ENCODE data around the gene APOBEC3H.
"Not testable (repeated sequence)": the region's sequence is repeated elsewhere in the genome, so short reads cannot be mapped to it uniquely, and the experiment has no call there.

APOBEC3H gene

GRCh38 chr22:39097098-39098020 lies at the start of gene APOBEC3H:
TSS of gene APOBEC3H (plus strand) at chr22:39097244. CDS start at chr22:39100279, 3,035 bp downstream.
- DNase-seq (ENCODE audit: low read depth) = no peak

DNA sequence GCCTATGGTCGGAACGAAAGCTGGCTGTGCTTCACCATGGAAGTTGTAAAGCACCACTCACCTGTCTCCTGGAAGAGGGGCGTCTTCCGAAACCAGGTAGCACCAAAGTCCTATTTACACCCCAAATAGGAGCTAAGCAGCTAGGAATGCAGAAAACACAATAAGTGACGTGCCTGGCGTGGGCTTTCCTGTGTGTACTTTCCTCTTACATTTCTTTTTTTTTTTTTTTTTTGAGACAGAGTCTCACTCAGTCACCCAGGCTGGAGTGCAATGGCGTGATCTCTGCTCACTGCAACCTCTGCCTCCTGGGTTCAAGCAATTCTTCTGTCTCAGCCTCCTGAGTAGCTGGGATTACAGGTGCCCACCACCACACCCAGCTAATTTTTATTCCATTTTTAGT lies 47.6 kb upstream of the APOBEC3H start:
- not testable (repeated sequence) for DNase-seq (ENCODE audit: low read depth)

GRCh38 chr22:39051844-39052495 lies 45.1 kb upstream of the APOBEC3H start:
- DNase-seq (ENCODE audit: low read depth) = not testable (repeated sequence)

DNA sequence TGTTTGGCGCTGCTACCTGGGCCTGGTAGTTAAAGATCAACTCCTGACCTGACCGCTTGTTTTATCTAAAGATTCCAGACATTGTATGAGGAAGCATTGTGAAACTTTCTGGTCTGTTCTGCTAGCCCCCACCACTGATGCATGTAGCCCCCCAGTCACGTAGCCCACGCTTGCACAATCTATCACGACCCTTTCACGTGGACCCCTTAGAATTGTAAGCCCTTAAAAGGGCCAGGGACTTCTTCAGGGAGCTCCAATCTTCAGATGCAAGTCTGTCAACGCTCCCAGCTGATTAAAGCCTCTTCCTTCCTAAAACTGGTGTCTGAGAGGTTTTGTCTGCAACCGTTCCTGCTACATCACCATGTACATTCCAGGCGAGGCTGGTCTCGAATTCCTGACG lies 41.4 kb upstream of the APOBEC3H start:
- no peak for DNase-seq (ENCODE audit: low read depth)

DNA sequence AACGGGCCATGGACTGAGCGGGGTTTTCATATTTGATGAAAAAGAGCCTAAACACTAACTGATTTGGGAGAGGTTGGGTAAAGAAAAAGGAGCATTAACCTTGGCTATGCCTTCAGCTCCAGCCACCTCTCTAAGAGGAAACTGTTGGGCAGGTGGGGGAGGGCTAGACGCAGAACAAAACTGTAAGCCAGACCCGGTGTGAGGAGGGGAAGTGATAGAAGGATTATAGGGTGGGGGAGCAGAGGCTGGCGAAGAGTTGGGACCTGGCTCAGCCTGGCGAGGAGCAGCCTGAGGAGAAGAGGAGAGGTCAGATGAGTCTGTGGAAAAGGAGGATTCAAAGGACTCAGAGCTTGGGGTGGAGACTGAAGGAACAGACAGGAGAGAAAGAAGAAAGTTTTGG lies 35.8 kb upstream of the APOBEC3H start:
- not testable (repeated sequence) for DNase-seq (ENCODE audit: low read depth)

GRCh38 chr22:39061951-39062350 lies 35.1 kb upstream of the APOBEC3H start:
- not testable (repeated sequence) for DNase-seq (ENCODE audit: low read depth)

DNA sequence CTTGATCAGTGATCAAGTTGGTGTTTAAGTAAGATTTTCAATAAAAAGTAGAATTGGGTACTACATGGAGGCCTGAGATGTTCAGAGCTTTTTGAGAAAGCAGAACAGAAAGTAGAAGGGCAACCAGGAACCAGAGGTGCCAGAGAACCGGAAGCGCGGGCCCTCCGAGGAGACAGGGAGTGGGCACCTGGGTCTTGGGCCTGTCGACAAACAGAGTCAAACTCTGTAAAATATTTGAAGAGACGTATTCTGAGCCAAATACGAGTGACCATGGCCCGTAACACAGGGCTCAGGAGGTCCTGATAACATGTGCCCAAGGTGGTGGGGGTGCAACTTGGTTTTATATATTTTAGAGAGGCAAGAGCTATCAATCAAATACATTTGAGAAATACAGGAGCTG lies 33.1 kb upstream of the APOBEC3H start:
- DNase-seq (ENCODE audit: low read depth) = not testable (repeated sequence)

DNA sequence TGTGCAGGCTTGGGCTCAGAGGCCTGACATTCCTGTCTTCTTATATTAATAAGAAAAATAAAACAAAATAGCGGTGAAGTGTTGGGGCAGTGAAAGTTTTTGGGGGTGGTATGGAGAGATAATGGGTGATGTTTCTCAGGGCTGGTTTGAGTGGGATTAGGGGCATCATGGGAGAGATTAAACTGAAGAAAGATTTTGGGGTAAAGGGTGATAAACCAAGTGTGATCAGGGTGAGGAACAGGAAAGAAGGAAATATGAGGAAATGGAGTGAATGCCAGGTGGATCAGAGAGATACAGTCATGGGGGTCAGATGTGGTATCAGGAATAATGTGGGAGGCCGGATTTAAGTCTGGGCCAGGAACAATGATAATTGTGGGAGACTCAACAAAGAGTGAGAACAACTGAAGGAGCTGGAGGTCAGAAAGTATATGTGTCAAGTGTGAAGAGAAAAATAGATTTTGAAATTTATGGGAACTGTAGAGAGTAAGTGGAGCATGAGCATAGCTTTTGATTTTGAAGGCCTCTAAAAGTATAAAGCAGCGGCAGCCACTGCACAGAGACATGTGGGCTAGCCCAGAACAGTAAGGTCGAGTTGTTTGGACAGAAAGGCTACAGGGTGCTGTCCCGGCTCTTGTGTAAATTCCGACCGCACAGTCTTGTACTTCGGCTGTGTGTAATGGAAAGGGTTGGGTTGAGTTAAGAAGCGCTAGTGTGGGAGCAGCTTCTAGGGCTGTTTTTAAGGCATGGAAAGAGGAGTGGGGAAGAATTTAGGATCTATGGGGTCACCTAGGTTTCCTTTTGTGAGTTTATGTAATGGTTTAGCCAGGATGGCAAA lies 30.4 kb upstream of the APOBEC3H start:
- DNase-seq (ENCODE audit: low read depth) = not testable (repeated sequence)

DNA sequence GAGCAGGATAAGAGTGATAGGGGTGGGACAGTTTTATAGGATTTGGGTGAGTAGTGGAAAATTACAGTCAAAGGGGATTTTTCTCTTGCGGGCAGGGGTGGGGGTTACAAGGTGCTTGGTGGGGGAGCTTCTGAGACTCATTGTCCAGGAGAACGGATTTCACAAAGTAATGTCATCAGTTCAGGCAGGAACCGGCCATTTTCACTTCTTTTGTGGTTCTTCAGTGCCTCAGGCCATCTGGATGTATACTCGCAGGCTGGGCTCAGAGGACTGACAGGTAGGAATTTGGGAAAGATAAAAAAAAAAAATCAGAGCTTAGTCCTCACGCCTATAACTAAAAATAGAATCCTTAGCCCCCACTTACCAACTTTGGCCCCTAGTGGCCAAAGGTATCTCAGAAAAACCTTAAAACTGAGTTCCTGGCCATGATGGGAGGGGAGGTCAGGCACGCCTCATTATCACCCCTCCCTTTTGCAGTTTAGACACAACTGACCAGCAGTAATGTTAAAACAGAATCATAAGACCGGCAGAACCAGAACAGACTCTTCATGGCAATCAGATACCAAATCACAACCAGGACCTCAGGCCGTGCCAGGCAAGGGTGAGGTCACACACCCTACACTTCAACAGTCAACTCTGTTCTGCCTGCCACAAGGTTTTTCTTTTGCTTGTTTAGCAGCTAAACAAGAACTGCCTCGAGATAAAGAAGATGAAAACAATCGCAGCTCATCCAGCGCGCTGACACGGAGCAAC lies 28.8 kb upstream of the APOBEC3H start:
- no peak for DNase-seq (ENCODE audit: low read depth)

DNA sequence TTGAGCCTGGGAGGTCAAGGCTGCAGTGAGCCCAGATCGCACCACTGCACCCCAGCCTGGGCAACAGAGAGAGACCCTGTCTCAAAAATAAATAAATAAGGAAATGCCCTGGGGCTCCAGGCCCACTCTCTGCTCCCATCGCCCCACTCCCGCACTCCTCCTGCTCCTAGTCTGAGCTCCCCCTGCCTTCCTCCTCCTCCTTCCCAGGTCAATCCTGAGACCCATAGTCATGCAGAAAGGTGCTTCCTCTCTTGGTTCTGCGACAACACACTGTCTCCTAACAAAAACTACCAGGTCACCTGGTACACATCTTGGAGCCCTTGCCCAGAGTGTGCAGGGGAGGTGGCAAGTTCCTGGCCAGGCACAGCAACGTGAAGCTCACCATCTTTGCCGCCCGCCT lies 26.9 kb upstream of the APOBEC3H start:
- no peak for DNase-seq (ENCODE audit: low read depth)

- not testable (repeated sequence) for DNase-seq (ENCODE audit: low read depth)
Measured at GRCh38 chr22:39072581-39072981, 24.5 kb upstream of the APOBEC3H start.

DNA sequence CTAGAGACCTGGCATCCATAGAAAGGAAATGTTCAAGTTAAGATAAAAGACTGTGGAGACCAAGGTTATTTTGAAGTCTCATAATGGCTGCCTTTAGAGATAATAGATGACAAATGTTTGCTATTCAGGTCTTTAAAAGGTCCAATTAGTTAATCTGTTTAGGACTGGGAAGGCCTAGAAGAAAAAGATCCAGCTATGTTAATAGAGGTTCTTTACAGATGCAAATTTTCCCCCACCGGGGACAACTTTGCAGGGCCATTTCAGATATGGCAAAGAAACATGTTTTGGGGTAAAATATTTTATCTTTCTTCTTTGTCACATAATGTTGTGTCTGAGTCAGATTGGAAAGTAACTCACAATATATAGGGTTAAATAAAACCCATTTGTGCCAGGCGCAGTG lies 23.1 kb upstream of the APOBEC3H start:
- DNase-seq (ENCODE audit: low read depth) = no peak

- DNase-seq (ENCODE audit: low read depth) = not testable (repeated sequence)
Measured at GRCh38 chr22:39076155-39077025, 20.7 kb upstream of the APOBEC3H start.

GRCh38 chr22:39077026-39077840 lies 19.8 kb upstream of the APOBEC3H start, which contains the start of gene APOBEC3G:
TSS of gene APOBEC3G (plus strand) at chr22:39077275. CDS start at chr22:39077362, 87 bp downstream.
- peak; percentile 49 for DNase-seq (ENCODE audit: low read depth)

GRCh38 chr22:39077912-39078311 lies 19.1 kb upstream of the APOBEC3H start:
- not testable (repeated sequence) for DNase-seq (ENCODE audit: low read depth)

GRCh38 chr22:39078329-39078728 lies 18.7 kb upstream of the APOBEC3H start:
- no peak for DNase-seq (ENCODE audit: low read depth)

DNA sequence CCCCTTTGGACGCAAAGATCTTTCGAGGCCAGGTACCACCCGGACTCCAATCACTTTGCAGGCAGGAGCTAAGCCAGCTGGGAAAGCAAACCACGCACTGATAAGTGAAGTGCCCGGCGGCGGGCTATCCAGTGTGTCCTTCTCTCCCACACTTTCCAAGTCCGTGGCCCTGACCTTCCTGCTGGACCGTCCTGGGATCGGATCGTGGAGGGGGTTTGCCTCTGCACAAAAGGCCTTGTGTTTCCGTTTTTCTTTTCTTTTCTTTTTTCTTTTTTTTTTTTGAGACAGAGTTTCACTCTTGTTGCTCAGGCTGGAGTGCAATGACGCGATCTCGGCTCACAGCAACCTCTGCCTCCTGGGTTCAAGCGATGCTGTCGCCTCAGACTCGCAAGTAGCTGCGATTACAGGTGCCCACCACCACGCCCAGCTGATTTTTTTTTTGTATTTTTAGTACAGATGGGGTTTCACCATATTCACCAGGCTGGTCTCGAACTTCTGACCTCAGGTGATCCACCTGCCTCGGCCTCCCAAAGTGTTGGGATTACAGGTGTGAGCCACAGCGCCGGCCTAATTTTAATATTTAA lies 17.9 kb upstream of the APOBEC3H start:
- DNase-seq (ENCODE audit: low read depth) = not testable (repeated sequence)

GRCh38 chr22:39080052-39080762 lies 16.8 kb upstream of the APOBEC3H start:
- no peak for DNase-seq (ENCODE audit: low read depth)
